Keratinocyte (primary cell): ENCODE data around the gene ITPA. TPM values are rescaled to one million over a fixed set of nuclear protein-coding genes. Genes with fewer than 3 reads are reported as not detected.

Source experiments
- DNase-seq: peaks from one replicate; pipeline ENCODE4 v3.0.0-alpha.2; 2011; ENCODE audit warnings: low read depth, missing footprints, low spot score
- FAIRE-seq: peaks from 2 replicates; lab custom pipeline; 2011; peaks lifted over from hg19 to GRCh38; lab: Jason Lieb, UNC
- H2AFZ ChIP-seq: 2 replicates; pipeline ENCODE4 v1.6.0; 2012; ENCODE audit warnings: low read length, control low read depth, inconsistent platforms; ENCODE audit not compliant: control insufficient read depth
- H3K27ac ChIP-seq: 2 replicates; pipeline ENCODE4 v1.5.1; 2011; ENCODE audit warnings: low read length; ENCODE audit not compliant: control insufficient read depth, insufficient read depth
- H3K27me3 ChIP-seq: 3 replicates; pipeline ENCODE4 v1.6.0; 2011; ENCODE audit warnings: low read length; ENCODE audit not compliant: control insufficient read depth, insufficient read depth; ENCODE audit errors: extremely low read depth
- H3K36me3 ChIP-seq, 2 experiments: 2 replicates in 1 of 2; 3 replicates in 1 of 2; pipeline ENCODE4 v1.5.1; 2011; ENCODE audit warnings: low read length in 2 of 2, mild to moderate bottlenecking in 1 of 2; ENCODE audit not compliant: control insufficient read depth in 2 of 2, insufficient read depth in 2 of 2; ENCODE audit errors: extremely low read depth in 1 of 2
- H3K4me1 ChIP-seq: 3 replicates; pipeline ENCODE4 v1.5.1; 2011; ENCODE audit warnings: low read length; ENCODE audit not compliant: control insufficient read depth, insufficient read depth; ENCODE audit errors: extremely low read depth
- H3K4me2 ChIP-seq: 3 replicates; pipeline ENCODE4 v1.6.0; 2011; ENCODE audit warnings: low read depth, low read length; ENCODE audit not compliant: control insufficient read depth, insufficient read depth; ENCODE audit errors: extremely low read depth
- H3K4me3 ChIP-seq, 3 experiments: fragments of 200-600 bp in 1 of 3; sonication (generic) in 1 of 3; 2 replicates in 2 of 3; 3 replicates in 1 of 3; pipeline ENCODE4 v1.5.1; 2011 to 2016; ENCODE audit warnings: low read length in 3 of 3, mild to moderate bottlenecking in 3 of 3, control low read depth in 2 of 3, inconsistent platforms in 1 of 3, low read depth in 1 of 3, mixed read lengths in 1 of 3, mixed run types in 1 of 3, moderate library complexity in 1 of 3; ENCODE audit not compliant: control insufficient read depth in 2 of 3, insufficient read depth in 2 of 3; ENCODE audit errors: extremely low read depth in 1 of 3
- H3K79me2 ChIP-seq: 2 replicates; pipeline ENCODE4 v1.6.0; 2012; ENCODE audit warnings: low read length; ENCODE audit not compliant: control insufficient read depth, insufficient read depth
- H3K9ac ChIP-seq: 3 replicates; pipeline ENCODE4 v1.6.0; 2011; ENCODE audit warnings: low read length; ENCODE audit not compliant: control insufficient read depth, insufficient read depth; ENCODE audit errors: extremely low read depth
- H3K9me1 ChIP-seq: 3 replicates; pipeline ENCODE4 v1.6.0; 2011; ENCODE audit warnings: low read length; ENCODE audit not compliant: control insufficient read depth, insufficient read depth; ENCODE audit errors: extremely low read depth
- H3K9me3 ChIP-seq: 2 replicates; pipeline ENCODE4 v1.5.1; 2012; ENCODE audit warnings: low read depth, low read length; ENCODE audit not compliant: control insufficient read depth
- H4K20me1 ChIP-seq: 3 replicates; pipeline ENCODE4 v1.6.0; 2011; ENCODE audit warnings: low read length; ENCODE audit not compliant: control insufficient read depth, insufficient read depth; ENCODE audit errors: extremely low read depth
- EZH2 ChIP-seq: IDR thresholded peaks from one replicate; pipeline ENCODE4 v1.6.1; 2012; ENCODE audit warnings: inconsistent platforms, mild to moderate bottlenecking, low read length, moderate library complexity
- dilution Hi-C: fragments of 300-500 bp; cut with MboI; formaldehyde crosslinking; loops from one replicate; pipeline ENCODE4 v1.7.0; 2020; ENCODE audit warnings: low sequenced_read_pairs; ENCODE audit not compliant: extremely low pct_ligation_motif_present
- polyA plus RNA-seq, 5 experiments: library from polyadenylated mRNA; depleted of rRNA in 3 of 5; stranded (reverse) in 3 of 5; stranded (forward) in 1 of 5; unstranded in 1 of 5; fragments of >200 nt; gene quantifications; 1 replicate in 1 of 5; 2 replicates in 3 of 5; 3 replicates in 1 of 5; pipeline versions ENCODE4 v1.2.1 to v1.2.3, GENCODE V29; 2011 to 2012; ENCODE audit warnings: missing spikeins in 2 of 5, low read depth in 1 of 5, low replicate concordance in 1 of 5
- TF ChIP-seq, protein P1 (sequence below), 3 experiments: IDR thresholded peaks in 1 of 3; conservative IDR thresholded peaks in 1 of 3; optimal IDR thresholded peaks in 1 of 3; 2 replicates in 2 of 3; 3 replicates in 1 of 3; pipeline versions ENCODE3 to v1.5.1; 2011; ENCODE audit warnings: low read length in 3 of 3, mild to moderate bottlenecking in 3 of 3, moderate library complexity in 2 of 3, control low read depth in 1 of 3, inconsistent platforms in 1 of 3; ENCODE audit not compliant: insufficient read depth in 2 of 3; ENCODE audit errors: extremely low read depth in 1 of 3

Gene ITPA
- polyA plus RNA-seq, 1 donor (not counting 4 experiments of a cell fraction or from before 2014, with no cell fraction given), result 40.5 TPM

DNA sequence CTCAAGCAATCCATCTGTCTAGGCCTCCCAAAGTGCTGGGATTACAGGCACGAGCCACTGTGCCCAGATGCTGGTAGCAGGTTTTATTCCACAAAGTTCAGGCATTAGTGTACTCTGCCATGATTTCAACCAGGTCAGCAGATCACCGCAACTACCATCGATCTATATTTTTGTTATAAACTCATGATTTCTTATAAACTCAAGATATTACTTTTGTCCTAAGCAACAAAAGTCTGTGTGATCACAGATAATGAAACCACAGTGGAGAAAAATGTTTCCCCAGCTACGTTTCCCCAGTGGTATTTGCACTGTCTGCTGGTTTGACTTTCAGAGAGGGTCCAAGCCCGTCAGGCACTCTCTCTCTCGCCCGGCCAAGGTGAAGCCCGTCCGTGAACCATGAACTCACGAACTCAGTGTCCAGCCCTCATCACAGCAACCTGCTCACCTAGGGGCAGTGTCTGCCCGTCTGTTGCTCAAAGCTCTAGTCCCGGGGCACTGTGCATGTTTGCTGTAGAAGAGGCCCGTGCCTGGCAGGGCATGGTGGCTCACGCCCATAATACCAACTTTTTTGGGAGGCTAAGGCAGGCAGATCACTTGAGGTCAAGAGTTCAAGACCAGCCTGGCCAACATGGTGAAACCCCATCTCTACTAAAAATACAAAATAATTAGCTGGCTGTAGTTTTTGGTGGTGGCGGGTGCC, 22.7 kb downstream of the ITPA start:
- H3K27ac ChIP-seq, result no peak overlapping the region
- peaks cover 2% of the 10 kb centered on the region for H3K9me1 ChIP-seq
- no peak for FAIRE-seq
- H3K9me3 ChIP-seq, result no peaks in the 10 kb centered on the region
- H3K27me3 ChIP-seq, result no peaks in the 10 kb centered on the region
- peaks cover 6 to 18% of the 10 kb centered on the region in 2 experiments for H3K36me3 ChIP-seq
- peaks cover 8% of the 10 kb centered on the region for H4K20me1 ChIP-seq
- H3K79me2 ChIP-seq, result no peaks in the 10 kb centered on the region
- no peak overlapping the region for H3K9ac ChIP-seq
- no peak overlapping the region for H2AFZ ChIP-seq
- H3K4me2 ChIP-seq, result no peak overlapping the region
- H3K4me3 ChIP-seq, result no peak overlapping the region
- H3K4me1 ChIP-seq, result peaks cover 16% of the 10 kb centered on the region
- dilution Hi-C loops, result no loop called here
- TF ChIP-seq EZH2, result no peak
- TF ChIP-seq, protein P1, sequence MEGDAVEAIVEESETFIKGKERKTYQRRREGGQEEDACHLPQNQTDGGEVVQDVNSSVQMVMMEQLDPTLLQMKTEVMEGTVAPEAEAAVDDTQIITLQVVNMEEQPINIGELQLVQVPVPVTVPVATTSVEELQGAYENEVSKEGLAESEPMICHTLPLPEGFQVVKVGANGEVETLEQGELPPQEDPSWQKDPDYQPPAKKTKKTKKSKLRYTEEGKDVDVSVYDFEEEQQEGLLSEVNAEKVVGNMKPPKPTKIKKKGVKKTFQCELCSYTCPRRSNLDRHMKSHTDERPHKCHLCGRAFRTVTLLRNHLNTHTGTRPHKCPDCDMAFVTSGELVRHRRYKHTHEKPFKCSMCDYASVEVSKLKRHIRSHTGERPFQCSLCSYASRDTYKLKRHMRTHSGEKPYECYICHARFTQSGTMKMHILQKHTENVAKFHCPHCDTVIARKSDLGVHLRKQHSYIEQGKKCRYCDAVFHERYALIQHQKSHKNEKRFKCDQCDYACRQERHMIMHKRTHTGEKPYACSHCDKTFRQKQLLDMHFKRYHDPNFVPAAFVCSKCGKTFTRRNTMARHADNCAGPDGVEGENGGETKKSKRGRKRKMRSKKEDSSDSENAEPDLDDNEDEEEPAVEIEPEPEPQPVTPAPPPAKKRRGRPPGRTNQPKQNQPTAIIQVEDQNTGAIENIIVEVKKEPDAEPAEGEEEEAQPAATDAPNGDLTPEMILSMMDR (optimal IDR thresholded peaks at IDR 0.05 in 1 of 3, IDR thresholded peaks at IDR 0.05 in 1 of 3, conservative IDR thresholded peaks at IDR 0.05 in 1 of 3; ENCODE audit: extremely low read depth in 1 of 3, insufficient read depth in 2 of 3, low read length in 3 of 3), result no peak
- DNase-seq, result no peak

DNA sequence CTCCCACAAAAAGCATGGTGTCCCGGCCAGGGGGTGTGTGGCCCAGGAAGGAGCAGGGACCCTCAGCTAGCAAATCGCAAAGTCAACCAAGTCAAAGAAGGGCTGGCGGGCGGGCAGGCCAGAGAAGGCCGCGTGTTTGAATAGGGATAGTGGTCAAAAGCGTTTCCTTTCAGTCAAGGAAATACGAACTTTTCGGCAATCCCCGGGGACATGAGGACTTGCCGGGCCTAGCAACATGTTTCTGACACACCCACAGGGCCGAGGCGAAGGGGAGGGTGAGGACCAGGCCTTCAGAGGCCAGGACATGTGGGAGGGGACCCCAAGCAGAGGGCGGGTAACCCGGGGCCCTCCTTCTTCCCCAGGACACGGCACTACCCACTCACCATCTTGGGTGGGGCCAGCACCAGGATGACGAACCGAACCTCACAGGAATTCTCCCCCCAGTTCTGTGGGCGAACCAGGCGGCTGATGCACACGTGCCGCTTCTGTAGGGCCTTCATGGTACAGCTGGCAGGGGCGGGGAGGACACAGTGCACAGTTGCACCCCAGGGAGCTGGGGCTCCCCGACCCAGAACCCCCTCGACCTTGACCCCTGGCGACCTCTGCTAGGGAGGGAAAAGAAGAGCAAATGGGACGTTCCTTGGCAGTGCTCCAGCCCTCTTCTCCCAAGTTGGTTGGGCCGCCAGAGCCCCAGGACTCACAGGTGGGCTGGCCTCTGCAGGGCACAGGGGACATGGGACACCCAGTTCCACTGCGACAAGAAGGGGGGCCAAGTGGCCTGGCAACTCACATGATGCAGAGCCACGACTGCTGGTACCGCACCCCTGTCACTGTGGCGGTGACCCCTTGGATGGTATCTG, 24.1 kb downstream of the ITPA start:
- H3K4me1 ChIP-seq, result peaks cover 19% of the 10 kb centered on the region
- TF ChIP-seq EZH2, result no peak
- TF ChIP-seq, protein P1 (optimal IDR thresholded peaks at IDR 0.05 in 1 of 3, IDR thresholded peaks at IDR 0.05 in 1 of 3, conservative IDR thresholded peaks at IDR 0.05 in 1 of 3; ENCODE audit: extremely low read depth in 1 of 3, insufficient read depth in 2 of 3, low read length in 3 of 3), result no peak
- H3K27ac ChIP-seq, result no peak overlapping the region
- H3K36me3 ChIP-seq, result peaks cover 0 to 13% of the 10 kb centered on the region in 2 experiments
- peaks cover 2% of the 10 kb centered on the region for H3K9me1 ChIP-seq
- FAIRE-seq, result no peak
- no peak for DNase-seq
- H4K20me1 ChIP-seq, result peaks cover 8% of the 10 kb centered on the region
- H3K4me2 ChIP-seq, result no peak overlapping the region
- no peak overlapping the region for H2AFZ ChIP-seq
- no peak overlapping the region for H3K9ac ChIP-seq
- no peak overlapping the region for H3K4me3 ChIP-seq
- H3K79me2 ChIP-seq, result no peaks in the 10 kb centered on the region
- dilution Hi-C loops, result no loop called here
- no peaks in the 10 kb centered on the region for H3K9me3 ChIP-seq
- H3K27me3 ChIP-seq, result no peaks in the 10 kb centered on the region
